OCI-LY3 (cell line): Measurements from ENCODE around the gene C1QTNF1.

Experiments used
- CTCF ChIP-seq: fragments of 200-600, 300-600 bp; sonication (generic); IDR thresholded peaks from 2 replicates; pipeline ENCODE4 v1.5.1; 2014; ENCODE audit warnings: antibody characterized with exemption, low read length, low read depth
- EZH2phosphoT487 ChIP-seq: fragments of 200-600 bp; shearing (Covaris generic); IDR thresholded peaks from 2 replicates; pipeline ENCODE4 v1.6.1; 2018; ENCODE audit warnings: antibody characterized with exemption, mixed run types, low read depth

- TF ChIP-seq EZH2phosphoT487 (no peak), CTCF (no peak)
Measured at GRCh38 chr17:78980624-78980972, 43.4 kb upstream of the C1QTNF1 start.
